ENCODE data around the gene GSDME.

GRCh38 chr7:24697416-24697815 is 59.8 kb downstream of the GSDME start:
- TF ChIP-seq CTCF (IDR thresholded peaks at IDR 0.05; ENCODE audit: poor library complexity) (no peak), EZH2phosphoT487 (IDR thresholded peaks at IDR 0.05; ENCODE audit: low read depth, severe bottlenecking, unreplicated experiment) (no peak), EZH2 (IDR thresholded peaks at IDR 0.05; ENCODE audit: borderline replicate concordance) (no peak)
